ENCODE data around the gene ACTN2.

GRCh38 chr1:236720206-236720605, 33.9 kb downstream of the ACTN2 start:
- no peak for TF ChIP-seq CTCF (IDR thresholded peaks at IDR 0.05)
- TF ChIP-seq POLR2A (IDR thresholded peaks at IDR 0.05) = no peak

All from testis (tissue), 2 donors.